ENCODE results near the gene SHROOM2.

DNA sequence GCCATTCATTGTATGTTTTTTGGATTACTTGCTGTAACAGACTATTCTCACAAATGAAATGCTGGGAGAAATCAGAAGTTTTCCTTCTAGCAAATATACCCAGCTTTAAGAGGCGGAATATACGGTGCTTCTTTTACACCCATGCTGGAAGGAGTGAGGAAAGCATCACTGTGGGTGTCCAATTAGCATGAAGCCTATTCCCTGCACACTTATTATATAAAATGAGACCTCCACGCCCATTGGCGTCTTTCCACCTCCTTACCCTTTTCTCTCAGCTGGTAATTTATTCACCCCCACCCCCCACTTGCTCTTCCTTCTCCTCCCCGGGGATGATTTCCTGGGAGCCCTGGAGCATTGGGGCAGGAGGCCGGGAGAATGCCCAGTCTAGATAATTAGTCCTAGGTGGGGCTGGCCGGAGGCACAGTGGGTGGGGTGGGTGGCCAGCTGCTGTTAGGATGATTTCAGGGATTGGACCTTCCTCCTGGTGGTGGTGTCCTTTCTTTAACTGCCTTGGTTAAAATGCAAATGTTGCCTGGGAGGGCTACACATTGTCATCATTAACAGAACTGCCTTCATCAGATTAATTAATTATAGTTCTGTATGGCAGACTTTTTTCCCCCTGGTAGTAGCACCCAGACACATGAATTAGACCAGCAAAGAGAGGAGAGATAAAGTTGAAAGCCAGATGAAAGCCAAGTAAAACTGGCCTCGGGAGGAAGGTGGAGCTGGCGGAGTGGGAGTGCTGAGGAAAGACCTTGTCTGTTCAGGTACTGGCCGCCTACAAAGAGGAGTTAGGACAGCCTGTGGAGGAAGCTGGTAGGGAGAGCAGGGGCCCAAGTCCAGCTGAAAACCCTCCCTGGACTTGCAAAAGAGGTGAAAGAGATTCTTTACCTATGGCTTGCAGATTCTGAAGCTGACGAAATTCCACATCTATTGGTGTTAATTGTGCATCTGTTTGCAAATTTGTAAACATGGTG is 11.4 kb downstream of the SHROOM2 start:
- TF ChIP-seq EZH2 (IDR thresholded peaks at IDR 0.05; ENCODE audit: low read length, missing control alignments): no peak
- TF ChIP-seq, protein P1, sequence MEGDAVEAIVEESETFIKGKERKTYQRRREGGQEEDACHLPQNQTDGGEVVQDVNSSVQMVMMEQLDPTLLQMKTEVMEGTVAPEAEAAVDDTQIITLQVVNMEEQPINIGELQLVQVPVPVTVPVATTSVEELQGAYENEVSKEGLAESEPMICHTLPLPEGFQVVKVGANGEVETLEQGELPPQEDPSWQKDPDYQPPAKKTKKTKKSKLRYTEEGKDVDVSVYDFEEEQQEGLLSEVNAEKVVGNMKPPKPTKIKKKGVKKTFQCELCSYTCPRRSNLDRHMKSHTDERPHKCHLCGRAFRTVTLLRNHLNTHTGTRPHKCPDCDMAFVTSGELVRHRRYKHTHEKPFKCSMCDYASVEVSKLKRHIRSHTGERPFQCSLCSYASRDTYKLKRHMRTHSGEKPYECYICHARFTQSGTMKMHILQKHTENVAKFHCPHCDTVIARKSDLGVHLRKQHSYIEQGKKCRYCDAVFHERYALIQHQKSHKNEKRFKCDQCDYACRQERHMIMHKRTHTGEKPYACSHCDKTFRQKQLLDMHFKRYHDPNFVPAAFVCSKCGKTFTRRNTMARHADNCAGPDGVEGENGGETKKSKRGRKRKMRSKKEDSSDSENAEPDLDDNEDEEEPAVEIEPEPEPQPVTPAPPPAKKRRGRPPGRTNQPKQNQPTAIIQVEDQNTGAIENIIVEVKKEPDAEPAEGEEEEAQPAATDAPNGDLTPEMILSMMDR (conservative IDR thresholded peaks at IDR 0.05 in 1 of 2, IDR thresholded peaks at IDR 0.05 in 1 of 2; ENCODE audit: low read depth in 1 of 2, low read length in 2 of 2): no peak
